ENCODE data around the gene ATXN1. TPM values are rescaled to one million over a fixed set of nuclear protein-coding genes. Genes with fewer than 3 reads are reported as not detected.
A peak's percentile ranks its signal among the peaks of the same experiment; 100 is the strongest.

Gene ATXN1
- total RNA-seq, 1 donor from 2014 or later: 27.2 TPM

- DNase-seq (ENCODE audit: low read depth): no peak
Observed at GRCh38 chr6:16440636-16441212, 320.5 kb downstream of the ATXN1 start.

GRCh38 chr6:16438718-16439591 lies 322.3 kb downstream of the ATXN1 start:
- DNase-seq (ENCODE audit: low read depth): peak; percentile 14

GRCh38 chr6:16437984-16438383 lies 323.3 kb downstream of the ATXN1 start:
- DNase-seq (ENCODE audit: low read depth): no peak

DNA sequence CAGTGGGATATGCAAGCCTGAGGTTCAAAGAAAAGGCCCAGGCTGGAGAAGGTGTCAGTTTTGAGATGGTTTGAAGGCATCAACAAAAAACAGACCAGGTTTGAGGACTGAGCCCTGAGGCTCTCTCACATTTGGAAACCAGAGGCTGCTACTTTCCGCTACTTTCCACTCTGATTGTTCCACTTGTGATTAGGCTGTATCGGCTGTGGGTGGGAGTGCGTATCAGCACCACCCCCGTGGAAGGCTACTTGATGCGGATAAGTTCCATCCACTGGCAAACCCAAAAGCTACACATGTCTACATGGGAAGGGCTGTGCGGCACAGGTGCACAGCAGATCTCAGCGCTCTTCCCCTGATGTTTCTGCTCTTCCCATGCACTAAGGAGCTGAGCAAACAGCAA lies 324.2 kb downstream of the ATXN1 start:
- DNase-seq (ENCODE audit: low read depth): no peak

- no peak for DNase-seq (ENCODE audit: low read depth)
Observed at GRCh38 chr6:16436550-16436949, 324.7 kb downstream of the ATXN1 start.

- DNase-seq (ENCODE audit: low read depth): no peak
Observed at GRCh38 chr6:16434885-16435284, 326.4 kb downstream of the ATXN1 start.

DNA sequence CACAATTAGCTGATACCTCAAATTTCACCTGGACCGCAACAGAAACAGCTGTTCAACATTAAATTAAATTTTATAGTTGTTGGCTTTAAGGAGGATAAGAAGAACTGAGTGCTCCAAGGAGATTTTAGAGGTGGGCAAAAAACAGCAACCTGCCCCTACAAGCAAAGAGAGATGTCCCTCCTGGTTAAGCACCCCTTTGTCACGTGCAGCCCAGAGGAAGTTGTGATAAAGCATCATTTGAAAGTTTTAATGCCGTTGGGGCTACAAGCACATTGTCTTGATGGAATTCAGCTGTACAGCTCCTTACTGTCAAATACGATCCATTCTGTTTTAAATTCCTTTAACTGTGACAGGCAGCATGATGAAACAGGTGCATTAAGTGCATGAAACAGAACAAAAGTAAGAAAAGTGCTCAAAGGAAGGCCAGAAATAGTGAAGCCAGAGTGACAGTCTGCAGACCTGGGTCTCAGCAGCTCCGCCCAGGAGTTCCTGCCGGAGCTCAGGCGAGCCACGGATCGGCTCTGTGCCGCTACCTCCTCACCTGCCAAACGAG lies 327.8 kb downstream of the ATXN1 start:
- DNase-seq (ENCODE audit: low read depth): no peak

- DNase-seq (ENCODE audit: low read depth): no peak
Observed at GRCh38 chr6:16432075-16433032, 328.9 kb downstream of the ATXN1 start.

- DNase-seq (ENCODE audit: low read depth): no peak
Observed at GRCh38 chr6:16431106-16431505, 330.2 kb downstream of the ATXN1 start.

- no peak for DNase-seq (ENCODE audit: low read depth)
Observed at GRCh38 chr6:16430391-16431089, 330.7 kb downstream of the ATXN1 start.

GRCh38 chr6:16429669-16430068 lies 331.6 kb downstream of the ATXN1 start:
- no peak for DNase-seq (ENCODE audit: low read depth)

DNA sequence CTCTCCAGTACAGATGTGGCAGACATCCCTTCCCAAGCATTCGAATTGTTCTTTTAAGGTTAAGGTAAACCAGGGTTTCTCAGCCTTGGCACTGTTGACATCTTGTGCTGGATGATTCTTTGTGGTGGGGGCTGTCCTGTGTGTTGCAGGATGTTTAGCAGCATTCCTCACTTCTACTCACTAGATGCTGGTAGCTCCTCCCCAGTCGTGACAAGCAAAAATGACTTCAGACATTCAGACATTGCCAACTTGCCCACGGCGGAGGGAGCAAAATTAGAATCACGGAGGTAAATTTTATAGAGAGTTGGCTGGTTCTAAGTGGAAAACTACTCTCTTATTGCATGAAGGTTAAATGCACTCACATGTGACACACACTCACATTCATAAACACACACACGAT lies 334.1 kb downstream of the ATXN1 start:
- DNase-seq (ENCODE audit: low read depth): no peak

DNA sequence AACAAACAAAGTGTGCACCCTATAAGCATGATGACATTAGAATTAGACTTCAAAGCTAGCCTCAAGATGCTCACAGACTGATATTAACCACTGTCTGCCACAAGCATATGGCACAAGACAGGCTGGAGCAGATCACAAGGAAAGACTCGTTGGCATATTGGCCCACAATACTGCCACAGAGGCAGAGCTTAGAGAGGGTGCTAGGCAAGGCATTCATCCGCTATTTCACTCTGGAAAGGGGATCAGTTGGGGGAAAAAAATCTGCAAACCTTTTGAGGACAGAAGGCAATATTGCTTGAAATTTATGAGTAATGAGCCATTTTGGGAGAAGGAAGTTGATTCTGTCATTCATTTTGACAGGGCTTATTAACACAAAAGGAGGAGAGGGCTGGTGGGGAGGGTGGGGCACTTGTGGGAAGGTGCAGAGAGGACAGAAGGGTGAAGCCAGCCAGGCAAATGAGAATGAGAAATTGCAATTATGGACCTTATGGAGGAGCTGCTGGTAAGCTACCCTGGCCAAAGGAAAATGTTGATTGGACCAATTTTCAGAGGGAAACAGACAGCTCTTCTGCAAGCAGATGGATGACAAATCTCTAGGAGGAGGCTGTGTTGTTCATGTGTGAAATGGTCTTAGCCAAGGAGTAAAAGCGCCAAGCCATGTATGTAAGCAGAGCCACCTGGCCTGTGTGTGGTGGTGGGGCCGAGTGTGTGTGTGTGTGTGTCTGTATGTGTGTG lies 335.2 kb downstream of the ATXN1 start:
- DNase-seq (ENCODE audit: low read depth): no peak

GRCh38 chr6:16421462-16421960 lies 339.7 kb downstream of the ATXN1 start:
- DNase-seq (ENCODE audit: low read depth): no peak

GRCh38 chr6:16420715-16421461 lies 340.4 kb downstream of the ATXN1 start:
- peak; percentile 11 for DNase-seq (ENCODE audit: low read depth)

DNA sequence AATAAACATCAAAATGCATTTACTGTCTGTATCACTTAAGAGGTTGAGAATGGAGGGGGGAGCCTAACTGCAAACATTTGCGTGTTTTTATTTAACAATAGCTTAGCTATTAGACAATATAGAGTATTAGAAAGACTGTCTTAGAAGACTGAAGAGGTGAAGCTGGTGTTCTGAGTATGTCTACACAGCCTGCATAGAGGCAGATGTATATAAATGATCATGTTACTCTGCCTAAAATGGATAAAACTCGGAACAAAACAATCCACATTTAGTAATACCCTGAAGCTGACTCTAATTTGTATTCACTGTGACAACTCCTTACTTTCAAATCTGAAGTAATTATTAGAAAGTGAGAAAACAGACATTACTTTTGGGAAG lies 340.9 kb downstream of the ATXN1 start:
- no peak for DNase-seq (ENCODE audit: low read depth)

DNA sequence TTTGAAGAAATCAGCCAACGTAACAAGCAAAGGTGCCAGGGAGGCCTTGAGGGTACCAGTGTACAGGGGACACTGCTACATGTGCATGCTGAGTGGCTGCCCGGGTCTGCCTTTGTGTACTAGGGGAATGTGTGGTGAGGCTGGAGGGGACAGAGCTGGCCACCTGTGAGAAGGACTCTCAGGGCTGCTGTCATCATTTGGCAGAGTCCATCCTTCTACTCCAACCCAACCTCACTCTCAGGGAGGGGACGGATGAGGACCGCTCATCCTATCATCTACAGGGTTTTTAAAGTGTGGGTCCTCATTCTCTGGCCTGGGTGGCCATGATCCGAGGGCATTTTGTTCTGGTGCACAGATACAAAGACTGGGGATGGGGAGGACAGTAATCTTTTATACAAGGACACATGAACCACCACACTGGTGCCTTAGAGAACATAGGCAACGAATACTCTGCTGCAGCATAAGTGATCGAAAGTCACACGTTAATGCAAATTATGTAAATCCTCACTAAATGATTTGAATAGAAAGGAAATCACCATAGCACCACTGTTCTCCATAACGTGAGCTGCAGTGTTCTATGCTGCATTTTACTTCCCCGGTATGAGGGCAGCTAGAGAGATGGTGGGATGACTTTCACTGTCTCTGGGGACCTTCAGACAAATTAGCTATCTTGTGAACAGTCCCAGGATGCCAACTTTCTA lies 341.5 kb downstream of the ATXN1 start:
- no peak for DNase-seq (ENCODE audit: low read depth)

- no peak for DNase-seq (ENCODE audit: low read depth)
Observed at GRCh38 chr6:16418151-16418550, 343.1 kb downstream of the ATXN1 start.

DNA sequence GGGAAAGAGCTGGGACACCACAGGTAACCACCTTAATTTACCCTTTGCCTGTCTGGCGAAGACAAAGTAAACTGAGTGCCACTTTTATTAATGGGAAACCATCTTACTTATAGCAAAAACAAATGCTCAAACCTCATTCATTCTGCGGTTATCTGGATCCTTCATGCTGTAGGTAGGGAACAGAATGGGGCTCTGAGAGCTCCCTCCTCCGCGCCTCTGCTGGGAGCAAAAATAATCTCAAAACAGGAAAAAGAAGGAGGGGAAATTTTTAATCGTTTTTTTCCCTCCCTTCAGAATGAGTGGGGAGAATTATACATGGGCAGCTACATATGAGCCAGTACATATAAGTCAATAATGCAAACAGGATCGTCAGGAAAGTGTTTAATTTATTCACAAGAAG lies 345.6 kb downstream of the ATXN1 start:
- DNase-seq (ENCODE audit: low read depth): no peak
